GM21423 (cell line): ENCODE data around the gene COPS9.

Source experiments
- ATAC-seq: cut with Tn5 transposase; IDR thresholded peaks from one replicate; pipeline ENCODE4 v1.9.1; 2021; ENCODE audit warnings: mild to moderate bottlenecking, moderate library complexity; ENCODE audit not compliant: unreplicated experiment

The COPS9 gene

DNA sequence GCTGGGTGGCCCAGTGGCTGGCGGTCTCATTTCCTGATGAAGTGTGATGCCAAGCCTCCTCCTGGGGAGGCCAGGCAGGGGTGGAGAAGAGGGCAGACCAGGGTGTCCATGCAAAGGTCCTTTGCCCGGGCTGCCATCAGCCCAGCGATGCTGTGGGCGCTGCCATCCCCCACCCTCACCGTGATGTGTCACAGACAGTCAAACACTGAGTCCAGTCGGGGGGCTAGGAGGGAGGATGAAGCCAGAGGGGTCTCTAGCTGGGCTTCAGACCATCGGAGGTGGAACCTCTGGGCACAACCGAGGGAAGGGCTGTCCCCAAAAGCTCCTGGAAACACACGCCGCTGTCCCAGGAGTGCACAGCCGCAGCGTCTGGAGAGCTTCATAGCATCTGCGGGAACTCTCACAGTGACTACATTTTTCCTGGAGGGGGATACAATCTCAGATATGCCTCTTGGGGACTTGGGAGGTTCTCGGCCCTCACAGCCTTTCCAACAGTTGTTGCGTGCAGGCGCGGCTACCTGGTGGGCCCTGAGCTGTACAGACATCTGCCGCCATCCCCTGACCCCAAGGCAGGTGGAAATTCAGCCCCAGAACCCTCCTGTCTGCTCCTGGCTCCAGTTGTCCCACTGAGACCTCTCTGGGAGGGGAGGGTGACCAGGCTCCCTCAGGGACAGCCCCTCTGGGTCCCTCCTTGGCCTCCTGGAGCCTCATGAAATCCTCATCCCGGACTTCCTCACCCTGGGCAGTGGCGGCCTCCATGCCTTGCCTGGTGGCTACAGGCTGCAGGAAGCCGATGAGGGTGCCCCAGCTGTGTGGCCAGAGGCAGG lies 30.9 kb upstream of the COPS9 start:
- ATAC-seq, result no peak

GRCh38 chr2:240166191-240166590 lies 30.1 kb upstream of the COPS9 start:
- no peak for ATAC-seq

GRCh38 chr2:240165661-240166060 lies 29.6 kb upstream of the COPS9 start:
- ATAC-seq, result no peak

DNA sequence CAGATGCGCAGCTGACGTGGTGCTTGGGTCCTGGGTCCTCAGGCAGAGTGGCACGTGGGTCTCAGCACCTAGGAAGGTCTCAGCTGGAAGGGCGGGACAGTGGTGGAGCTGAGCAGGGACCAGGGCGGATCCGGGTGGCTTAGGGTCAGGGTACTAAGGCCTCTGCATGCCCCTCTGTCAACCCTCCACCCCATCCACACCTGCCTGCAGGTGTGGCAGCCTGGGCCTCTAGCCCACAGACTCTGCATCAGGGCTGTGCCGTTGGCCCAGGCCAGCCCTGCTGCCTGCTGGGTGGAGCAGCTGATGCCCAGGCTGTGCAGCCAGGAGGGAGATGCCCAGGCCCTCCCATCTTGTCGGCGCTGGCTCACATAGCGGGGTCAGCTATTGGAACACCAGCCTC lies 28.9 kb upstream of the COPS9 start:
- no peak for ATAC-seq

GRCh38 chr2:240164586-240164985 lies 28.5 kb upstream of the COPS9 start:
- no peak for ATAC-seq

GRCh38 chr2:240163844-240164574 lies 27.9 kb upstream of the COPS9 start:
- no peak for ATAC-seq

- no peak for ATAC-seq
These were observed 27.0 kb upstream of the COPS9 start for GRCh38 chr2:240162939-240163714.

DNA sequence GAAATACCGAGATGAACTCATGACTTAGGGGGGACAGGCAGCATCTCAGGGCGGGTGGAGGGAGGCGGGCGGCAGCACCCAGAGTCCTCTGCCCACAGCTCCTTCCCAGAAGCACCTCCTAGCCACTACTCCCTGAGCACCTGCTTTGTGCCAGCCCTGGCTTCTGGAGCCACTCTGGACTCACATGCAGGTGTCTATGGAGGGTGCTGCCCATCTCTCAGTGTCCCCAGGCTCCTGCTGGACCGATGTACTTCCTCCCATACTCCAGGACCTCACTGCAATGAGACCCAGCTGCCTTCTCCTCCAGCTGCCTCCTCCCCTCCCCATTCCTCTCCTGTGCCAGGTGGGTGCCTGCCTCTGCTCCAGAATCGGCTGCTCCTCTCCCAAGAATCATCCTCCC lies 26.4 kb upstream of the COPS9 start:
- no peak for ATAC-seq

- no peak for ATAC-seq
These were observed 25.9 kb upstream of the COPS9 start for GRCh38 chr2:240162032-240162431.

DNA sequence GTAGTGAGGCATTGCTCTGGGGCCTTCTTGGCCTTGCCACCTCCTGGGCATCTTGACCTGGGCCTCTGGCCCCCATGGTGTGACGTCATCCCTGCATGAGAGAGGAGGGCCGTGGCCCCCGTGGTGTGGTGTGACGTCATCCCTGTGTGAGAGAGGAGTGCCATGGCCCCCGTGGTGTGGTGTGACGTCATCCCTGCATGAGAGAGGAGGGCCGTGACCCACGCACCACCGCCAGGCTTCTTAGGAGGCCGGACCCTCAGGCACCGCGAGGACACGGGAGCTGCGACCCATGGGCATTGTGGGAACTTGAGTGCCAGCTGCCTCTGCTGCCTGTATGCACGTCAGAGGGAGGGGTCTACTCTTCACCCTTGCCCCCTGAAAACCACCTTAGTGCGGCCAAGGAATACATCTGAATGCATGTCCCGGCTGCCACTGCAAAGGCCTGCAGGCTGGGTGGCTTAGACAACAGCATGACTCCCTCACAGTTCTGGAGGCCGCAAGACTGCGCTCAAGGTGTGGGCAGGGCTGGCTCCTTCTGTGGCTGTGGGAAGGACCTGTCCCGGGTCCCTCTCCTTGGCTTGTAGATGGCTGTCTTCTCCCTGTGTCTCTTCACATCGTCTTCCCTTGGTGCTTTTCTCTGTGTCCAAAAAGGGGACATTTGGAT lies 25.1 kb upstream of the COPS9 start:
- no peak for ATAC-seq

GRCh38 chr2:240160291-240161086 lies 24.4 kb upstream of the COPS9 start:
- ATAC-seq, result no peak

- no peak for ATAC-seq
These were observed 23.2 kb upstream of the COPS9 start for GRCh38 chr2:240159251-240159839.

DNA sequence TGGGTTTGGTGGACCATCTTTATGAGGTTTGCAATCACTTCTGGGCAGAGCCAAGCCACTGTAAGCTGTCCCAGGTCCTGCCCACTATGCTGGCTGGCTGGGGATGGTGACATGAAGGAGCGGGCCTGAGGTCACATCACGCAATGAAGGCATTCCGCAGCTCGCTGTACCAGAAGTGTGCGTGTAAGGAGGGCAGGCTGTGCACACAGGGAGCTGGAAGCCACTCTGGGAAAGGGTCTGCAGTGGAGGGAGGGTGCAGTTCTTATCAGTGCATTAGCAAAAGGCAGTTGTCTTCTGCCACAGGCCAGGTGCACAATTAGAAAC lies 21.0 kb upstream of the COPS9 start:
- ATAC-seq, result no peak

GRCh38 chr2:240156435-240157146 lies 20.5 kb upstream of the COPS9 start:
- ATAC-seq, result no peak

- ATAC-seq, result no peak
These were observed 19.8 kb upstream of the COPS9 start for GRCh38 chr2:240155745-240156390.

- ATAC-seq, result no peak
These were observed 19.1 kb upstream of the COPS9 start for GRCh38 chr2:240155048-240155744.

DNA sequence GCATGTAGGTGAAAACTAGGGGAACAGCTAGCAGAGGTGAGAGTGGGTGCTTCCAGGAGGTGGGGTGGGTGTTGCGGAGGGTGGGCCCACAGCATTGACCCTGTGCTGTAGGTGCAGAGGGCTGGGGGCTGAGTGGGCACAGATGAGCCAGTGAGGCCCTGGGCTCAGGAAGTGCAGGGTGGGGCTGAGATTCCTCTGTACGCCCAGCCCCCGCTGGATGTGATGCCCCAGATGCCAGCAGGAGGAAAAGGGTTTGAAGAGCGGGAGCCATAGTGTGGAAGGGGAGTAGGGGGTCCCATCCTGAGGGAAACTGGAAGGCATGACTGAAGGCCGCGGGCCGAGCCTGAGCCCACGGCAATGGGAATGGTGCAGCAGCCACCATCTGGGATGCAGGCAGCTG lies 18.5 kb upstream of the COPS9 start:
- ATAC-seq, result no peak

DNA sequence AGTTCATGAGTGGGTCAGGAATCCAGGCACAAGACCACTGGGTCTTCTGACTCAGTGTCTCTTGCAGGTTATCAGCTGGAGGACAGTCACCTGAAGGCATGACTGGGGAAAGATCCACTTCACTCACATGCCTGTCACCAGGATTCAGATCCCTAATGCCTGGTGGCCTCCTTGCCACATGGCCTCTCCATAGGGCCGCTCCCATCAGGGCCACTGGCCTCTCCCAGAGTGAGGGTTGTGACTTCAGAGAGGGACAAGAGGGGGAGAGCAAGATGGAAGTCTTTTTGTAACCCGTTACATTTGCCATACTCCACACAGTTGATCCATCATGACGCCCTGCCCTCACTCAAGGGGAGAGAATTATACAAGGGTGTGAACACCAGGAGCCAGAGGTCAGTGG lies 17.3 kb upstream of the COPS9 start:
- no peak for ATAC-seq
